ENCODE results near the gene GPR15.

GPR15 gene

DNA sequence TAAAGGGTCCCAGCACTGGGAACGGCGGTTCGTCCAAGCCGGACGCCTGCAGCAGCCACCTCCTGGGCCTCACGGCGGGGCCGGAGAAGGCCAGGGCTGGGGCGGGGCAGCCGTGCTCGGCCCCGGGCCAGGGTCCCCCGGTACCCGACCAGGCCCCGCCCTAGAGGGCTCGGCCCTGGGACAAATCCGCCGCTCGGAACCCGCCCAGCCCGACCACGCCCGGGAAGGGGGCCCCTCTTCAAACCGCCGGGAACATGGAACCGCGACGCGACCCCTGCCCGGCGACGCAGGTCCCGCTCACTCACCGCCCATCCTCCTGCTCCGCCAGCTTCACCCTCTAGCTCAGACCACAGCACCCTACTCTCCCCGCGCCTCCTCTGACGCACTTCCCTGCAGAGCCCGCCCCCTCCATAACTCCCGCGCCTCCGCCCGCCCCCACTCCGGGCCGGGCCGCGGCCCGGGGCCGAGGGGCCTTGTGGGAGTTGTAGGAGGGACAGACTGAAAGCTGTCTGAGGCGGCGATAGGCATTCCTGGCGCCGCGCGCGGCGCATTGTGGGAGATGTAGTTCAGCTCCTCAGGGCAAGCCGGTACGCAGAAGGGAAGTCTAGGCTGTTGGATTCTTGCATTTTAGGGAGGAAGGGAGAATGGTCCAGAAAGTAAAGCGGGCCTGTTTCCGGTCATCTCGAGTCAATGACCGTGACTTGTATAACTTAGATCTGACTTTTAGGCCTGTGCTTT lies 9.1 kb upstream of the GPR15 start, which contains the start of gene CLDND1:
CLDND1 (minus strand) TSS at position 359 of the 738 bp plus-strand sequence. CDS start 1,478 bp downstream, outside the sequence.
- Histone ChIP-seq H2BK15ac (ENCODE audit: low read length) (no peak within 1 kb of the TSS), H3K4me2 (ENCODE audit: insufficient read depth, low read length, poor library complexity, severe bottlenecking) (peak within 1 kb of the TSS; percentile 66), H2BK12ac (ENCODE audit: low read length) (no peak within 1 kb of the TSS), H3K27ac (replicated peaks; ENCODE audit: low read length) (peak within 1 kb of the TSS; percentile 83), H3K79me1 (ENCODE audit: low read depth, low read length) (no peaks in the 10 kb centered on the region), H2AK5ac (ENCODE audit: low read depth, low read length) (no peak within 1 kb of the TSS), H2BK5ac (ENCODE audit: low read length) (peak within 1 kb of the TSS; percentile 82), H3K9ac (ENCODE audit: low read depth, low read length, poor library complexity) (peak within 1 kb of the TSS; percentile 70), H4K91ac (ENCODE audit: low read depth, low read length, poor library complexity) (no peak within 1 kb of the TSS), H2BK120ac (ENCODE audit: low read depth, low read length) (no peak within 1 kb of the TSS), H4K8ac (ENCODE audit: low read depth, low read length) (peak within 1 kb of the TSS; percentile 17), H2AFZ (ENCODE audit: low read length) (peak within 1 kb of the TSS; percentile 93), H3K18ac (ENCODE audit: low read length) (peak within 1 kb of the TSS; percentile 94), H3K36me3 (replicated peaks in 1 of 2; ENCODE audit: control insufficient read depth in 2 of 2, insufficient read depth in 2 of 2, low read length in 2 of 2) (peaks cover 4 to 36% of the 10 kb centered on the region in 2 donors), H3K14ac (ENCODE audit: low read length) (no peak within 1 kb of the TSS), H3K4me1 (ENCODE audit: control insufficient read depth in 2 of 2, insufficient read depth in 1 of 2, low read depth in 1 of 2, low read length in 2 of 2) (peaks cover under 1 to 7% of the 10 kb centered on the region in 2 donors), H3K9me3 (replicated peaks in 1 of 2; ENCODE audit: control insufficient read depth in 2 of 2, insufficient read depth in 1 of 2, low read depth in 1 of 2, low read length in 2 of 2) (no peaks in the 10 kb centered on the region), H3K4me3 (ENCODE audit: low read length in 2 of 2) (peak within 1 kb of the TSS; percentile 68 to 96), H3K4ac (ENCODE audit: low read length) (no peak within 1 kb of the TSS), H3K23ac (ENCODE audit: low read depth, low read length, poor library complexity) (peak within 1 kb of the TSS; percentile 95), H3K27me3 (ENCODE audit: control insufficient read depth in 3 of 3, insufficient read depth in 3 of 3, low read depth in 1 of 3, low read length in 3 of 3) (peaks cover 0 to 3% (median 0%) of the 10 kb centered on the region in 3 experiments)
- DNase-seq (ENCODE audit: low spot score), result peak; percentile 93
- WGBS, 2 donors (ENCODE audit: extremely low coverage in 2 of 2, insufficient read length in 2 of 2, insufficient replicate concordance in 1 of 2), result no CpG with 5 or more reads among the region's 63 CpGs

DNA sequence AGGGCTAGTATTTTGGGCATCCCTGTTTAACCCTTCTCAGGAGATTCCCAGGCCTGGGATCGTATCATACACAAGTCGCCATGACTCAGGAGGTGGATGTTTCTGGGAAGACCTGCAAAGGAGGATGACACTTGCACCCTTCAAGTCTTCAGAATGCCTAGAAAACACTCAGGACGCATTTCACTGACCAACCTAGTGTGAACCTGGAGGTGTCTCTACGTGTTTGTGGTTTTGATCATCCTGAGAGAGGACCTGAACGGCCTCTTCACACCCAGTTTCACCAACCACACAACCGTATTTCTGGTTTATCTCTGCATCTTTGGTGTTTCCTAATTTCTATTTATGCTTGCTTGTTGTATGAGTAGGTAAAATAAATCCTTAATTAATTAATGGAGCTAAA lies 6.3 kb upstream of the GPR15 start:
- peaks cover 7 to 10% of the 10 kb centered on the region in 2 donors for H3K4me1 ChIP-seq (ENCODE audit: control insufficient read depth in 2 of 2, insufficient read depth in 1 of 2, low read depth in 1 of 2, low read length in 2 of 2)
- no peak overlapping the region for H3K23ac ChIP-seq (ENCODE audit: low read depth, low read length, poor library complexity)
- H2BK5ac ChIP-seq (ENCODE audit: low read length), result no peak overlapping the region
- WGBS, 2 donors (ENCODE audit: extremely low coverage in 2 of 2, insufficient read length in 2 of 2, insufficient replicate concordance in 1 of 2), result no CpG with 5 or more reads among the region's 6 CpGs
- no peak overlapping the region for H3K14ac ChIP-seq (ENCODE audit: low read length)
- H3K79me1 ChIP-seq (ENCODE audit: low read depth, low read length), result no peaks in the 10 kb centered on the region
- H4K8ac ChIP-seq (ENCODE audit: low read depth, low read length), result no peak overlapping the region
- H4K91ac ChIP-seq (ENCODE audit: low read depth, low read length, poor library complexity), result no peak overlapping the region
- no peak overlapping the region for H3K9ac ChIP-seq (ENCODE audit: low read depth, low read length, poor library complexity)
- H2BK15ac ChIP-seq (ENCODE audit: low read length), result no peak overlapping the region
- no peaks in the 10 kb centered on the region for H3K9me3 ChIP-seq (replicated peaks in 1 of 2; ENCODE audit: control insufficient read depth in 2 of 2, insufficient read depth in 1 of 2, low read depth in 1 of 2, low read length in 2 of 2)
- peak overlapping the region; percentile 6 for H2AFZ ChIP-seq (ENCODE audit: low read length)
- DNase-seq (ENCODE audit: low spot score), result no peak
- no peak overlapping the region for H3K4ac ChIP-seq (ENCODE audit: low read length)
- H3K18ac ChIP-seq (ENCODE audit: low read length), result no peak overlapping the region
- H3K36me3 ChIP-seq (replicated peaks in 1 of 2; ENCODE audit: control insufficient read depth in 2 of 2, insufficient read depth in 2 of 2, low read length in 2 of 2), result peaks cover 0 to 8% of the 10 kb centered on the region in 2 donors
- peaks cover 0 to 6% (median 0%) of the 10 kb centered on the region in 3 experiments for H3K27me3 ChIP-seq (ENCODE audit: control insufficient read depth in 3 of 3, insufficient read depth in 3 of 3, low read depth in 1 of 3, low read length in 3 of 3)
- H3K4me2 ChIP-seq (ENCODE audit: insufficient read depth, low read length, poor library complexity, severe bottlenecking), result no peak overlapping the region
- H2BK120ac ChIP-seq (ENCODE audit: low read depth, low read length), result no peak overlapping the region
- H3K27ac ChIP-seq (replicated peaks; ENCODE audit: low read length), result no peak overlapping the region
- H2BK12ac ChIP-seq (ENCODE audit: low read length), result no peak overlapping the region
- no peak overlapping the region for H2AK5ac ChIP-seq (ENCODE audit: low read depth, low read length)
- H3K4me3 ChIP-seq (ENCODE audit: low read length in 2 of 2), result peak overlapping the region in 1 of 2 donors; percentile 53

DNA sequence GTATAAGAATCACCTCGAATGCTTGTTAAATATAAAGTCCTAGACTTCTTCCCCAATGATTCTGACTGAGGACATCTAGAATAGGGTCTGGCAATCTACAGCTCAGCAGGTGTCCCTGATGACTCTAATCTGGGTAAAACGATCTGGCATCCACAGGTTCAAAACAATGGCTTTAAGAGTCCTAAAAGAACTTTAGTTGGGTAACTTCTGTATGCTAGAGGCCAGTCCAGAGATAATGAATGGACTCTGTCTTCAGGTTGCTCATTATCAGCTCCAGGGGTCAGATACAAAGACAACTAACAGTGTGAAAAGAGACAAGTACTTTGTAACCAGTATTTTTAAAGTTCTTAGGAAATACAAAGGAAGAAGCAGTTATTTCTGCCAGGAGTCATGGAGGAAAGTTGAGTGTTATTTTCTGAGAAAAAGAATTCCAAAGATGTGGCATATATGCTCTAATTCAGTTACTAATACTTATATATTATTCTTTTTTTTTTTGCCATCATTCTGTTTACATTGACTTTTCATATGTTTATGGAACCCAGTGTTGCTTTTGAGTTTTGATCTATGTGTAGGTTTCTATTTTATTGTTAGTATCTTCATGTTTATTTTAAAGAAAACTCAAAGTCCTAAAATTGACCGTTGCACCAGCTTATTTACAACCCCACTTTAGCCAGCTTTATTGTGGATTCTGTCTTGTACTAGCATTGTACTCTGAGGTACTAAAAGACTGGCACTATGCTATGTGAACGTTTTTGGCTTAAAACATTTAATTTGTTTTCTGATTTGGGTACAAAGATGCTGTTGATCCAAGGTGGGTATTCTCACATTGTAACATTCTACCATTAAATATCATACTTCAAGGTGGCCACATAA lies 3.1 kb upstream of the GPR15 start:
- Histone ChIP-seq H3K27ac (replicated peaks; ENCODE audit: low read length) (no peak overlapping the region), H2BK15ac (ENCODE audit: low read length) (no peak overlapping the region), H3K4me1 (ENCODE audit: control insufficient read depth in 2 of 2, insufficient read depth in 1 of 2, low read depth in 1 of 2, low read length in 2 of 2) (peaks cover 3 to 8% of the 10 kb centered on the region in 2 donors), H3K9ac (ENCODE audit: low read depth, low read length, poor library complexity) (no peak overlapping the region), H2BK12ac (ENCODE audit: low read length) (no peak overlapping the region), H2BK120ac (ENCODE audit: low read depth, low read length) (no peak overlapping the region), H3K18ac (ENCODE audit: low read length) (no peak overlapping the region), H2AFZ (ENCODE audit: low read length) (no peak overlapping the region), H3K36me3 (replicated peaks in 1 of 2; ENCODE audit: control insufficient read depth in 2 of 2, insufficient read depth in 2 of 2, low read length in 2 of 2) (no peaks in the 10 kb centered on the region), H3K27me3 (ENCODE audit: control insufficient read depth in 3 of 3, insufficient read depth in 3 of 3, low read depth in 1 of 3, low read length in 3 of 3) (peaks cover 0 to 7% (median 7%) of the 10 kb centered on the region in 3 experiments), H3K4me2 (ENCODE audit: insufficient read depth, low read length, poor library complexity, severe bottlenecking) (no peak overlapping the region), H4K91ac (ENCODE audit: low read depth, low read length, poor library complexity) (no peak overlapping the region), H3K23ac (ENCODE audit: low read depth, low read length, poor library complexity) (no peak overlapping the region), H3K14ac (ENCODE audit: low read length) (no peak overlapping the region), H4K8ac (ENCODE audit: low read depth, low read length) (no peak overlapping the region), H2BK5ac (ENCODE audit: low read length) (no peak overlapping the region), H3K4me3 (ENCODE audit: low read length in 2 of 2) (no peak overlapping the region), H3K79me1 (ENCODE audit: low read depth, low read length) (no peaks in the 10 kb centered on the region), H3K9me3 (replicated peaks in 1 of 2; ENCODE audit: control insufficient read depth in 2 of 2, insufficient read depth in 1 of 2, low read depth in 1 of 2, low read length in 2 of 2) (no peaks in the 10 kb centered on the region), H3K4ac (ENCODE audit: low read length) (no peak overlapping the region), H2AK5ac (ENCODE audit: low read depth, low read length) (no peak overlapping the region)
- peak; percentile 65 for DNase-seq (ENCODE audit: low spot score)
- whole genome bisulfite sequencing, 2 donors (ENCODE audit: extremely low coverage in 2 of 2, insufficient read length in 2 of 2, insufficient replicate concordance in 1 of 2), result no CpG with 5 or more reads among the region's 4 CpGs

All from neuronal stem cell (in vitro differentiated cells).